Dedifferentiated amniotic fluid mesenchymal stem cell (primary cell): ENCODE results near the gene FAM151A.
A peak's percentile ranks its signal among the peaks of the same experiment; 100 is the strongest.

ENCODE experiments used
- DNase-seq: peaks from one replicate; pipeline ENCODE4 v3.0.0-alpha.2; 2016; ENCODE audit errors: extremely low spot score

The FAM151A gene

GRCh38 chr1:54604051-54604450 is 19.3 kb downstream of the FAM151A start:
- DNase-seq: no peak

GRCh38 chr1:54603241-54603640 is 20.1 kb downstream of the FAM151A start:
- no peak for DNase-seq

- DNase-seq: no peak
Measured at GRCh38 chr1:54602554-54602953, 20.8 kb downstream of the FAM151A start.

GRCh38 chr1:54601730-54602129 is 21.6 kb downstream of the FAM151A start:
- no peak for DNase-seq

GRCh38 chr1:54600947-54601721 is 22.2 kb downstream of the FAM151A start:
- no peak for DNase-seq

- no peak for DNase-seq
Measured at GRCh38 chr1:54599211-54599823, 24.0 kb downstream of the FAM151A start.

GRCh38 chr1:54597455-54598030 is 25.8 kb downstream of the FAM151A start:
- no peak for DNase-seq

GRCh38 chr1:54596756-54597155 is 26.6 kb downstream of the FAM151A start:
- no peak for DNase-seq

GRCh38 chr1:54595956-54596498 is 27.3 kb downstream of the FAM151A start:
- DNase-seq: no peak

GRCh38 chr1:54594463-54594862 is 28.9 kb downstream of the FAM151A start:
- no peak for DNase-seq

GRCh38 chr1:54593571-54594160 is 29.7 kb downstream of the FAM151A start:
- no peak for DNase-seq

- DNase-seq: no peak
Measured at GRCh38 chr1:54591127-54591756, 32.1 kb downstream of the FAM151A start.

GRCh38 chr1:54588377-54588776 is 34.9 kb downstream of the FAM151A start:
- DNase-seq: no peak

- no peak for DNase-seq
Measured at GRCh38 chr1:54585181-54586066, 37.9 kb downstream of the FAM151A start.

GRCh38 chr1:54584575-54584974 is 38.8 kb downstream of the FAM151A start:
- no peak for DNase-seq

- no peak for DNase-seq
Measured at GRCh38 chr1:54583871-54584270, 39.5 kb downstream of the FAM151A start.

- DNase-seq: no peak
Measured at GRCh38 chr1:54583307-54583686, 40.0 kb downstream of the FAM151A start.

GRCh38 chr1:54582566-54583306 is 40.6 kb downstream of the FAM151A start:
- DNase-seq: no peak

GRCh38 chr1:54581621-54582035 is 41.7 kb downstream of the FAM151A start:
- peak; percentile 80 for DNase-seq

- no peak for DNase-seq
Measured at GRCh38 chr1:54580856-54581550, 42.3 kb downstream of the FAM151A start.
